Right ventricle myocardium inferior (tissue), 1 donor: ENCODE data around the gene IL24. TPM values are rescaled to one million over a fixed set of nuclear protein-coding genes. Genes with fewer than 3 reads are reported as not detected.

Experiments
- ATAC-seq: fragments of 200-7000 bp; cut with Tn5 transposase; one replicate; pipeline ENCODE4 v1.9.1; 2020; ENCODE audit warnings: mild to moderate bottlenecking, moderate library complexity
- DNase-seq: peaks from one replicate; pipeline ENCODE4 v3.0.0; 2021; ENCODE audit errors: missing footprints
- intact Hi-C: fragments of 100-400 bp; cut with DNase I; formaldehyde crosslinking; loops from one replicate; pipeline ENCODE4 v1.11.0; 2022
- total RNA-seq: library from RNA; stranded (reverse); fragmentation: NEBNext Ultra II Directional; extraction: Animal tissue kit (Norgen Biotek cat#: 25700); gene quantifications from one replicate; pipeline ENCODE4 v1.2.1, GENCODE V29; 2021
- donor health status: DM: no; HTN: yes; CAD: no; lungs with severe emphysema.

IL24 gene
- total RNA-seq, 1 donor from 2014 or later = not detected

- intact Hi-C loops = no loop called here
- DNase-seq (no peak), ATAC-seq (no peak)
Measured at GRCh38 chr1:206898915-206899431, 1.7 kb downstream of the IL24 start.

- intact Hi-C loops = no loop called here
- no peak for ATAC-seq
- no peak for DNase-seq
Measured at GRCh38 chr1:206899717-206900116, 2.5 kb downstream of the IL24 start.

GRCh38 chr1:206900149-206900548 is 2.9 kb downstream of the IL24 start:
- ATAC-seq = no peak
- DNase-seq = no peak
- intact Hi-C loops = no loop called here

GRCh38 chr1:206901944-206902343 is 4.7 kb downstream of the IL24 start:
- intact Hi-C loops = no loop called here
- DNase-seq (no peak), ATAC-seq (no peak)

GRCh38 chr1:206902702-206903101 is 5.5 kb downstream of the IL24 start:
- ATAC-seq = no peak
- no peak for DNase-seq
- intact Hi-C loops = no loop called here

GRCh38 chr1:206903687-206904086 is 6.4 kb downstream of the IL24 start:
- intact Hi-C loops = no loop called here
- peak; percentile 69 for ATAC-seq
- no peak for DNase-seq

GRCh38 chr1:206904423-206905142 is 7.3 kb downstream of the IL24 start:
- intact Hi-C loops = no loop called here
- ATAC-seq = peak; percentile 54
- no peak for DNase-seq

GRCh38 chr1:206905295-206906164 is 8.3 kb downstream of the IL24 start:
- DNase-seq = no peak
- ATAC-seq = no peak
- intact Hi-C loops = no loop called here

- no peak for DNase-seq
- no peak for ATAC-seq
- intact Hi-C loops = no loop called here
Measured at GRCh38 chr1:206907304-206907991, 10.2 kb downstream of the IL24 start.

- ATAC-seq (no peak), DNase-seq (no peak)
- intact Hi-C loops = no loop called here
Measured at GRCh38 chr1:206908038-206908437, 10.8 kb downstream of the IL24 start.

- no peak for DNase-seq
- intact Hi-C loops = no loop called here
- ATAC-seq = peak; percentile 55
Measured at GRCh38 chr1:206909161-206909882, 12.1 kb downstream of the IL24 start.

GRCh38 chr1:206909883-206910318 is 12.7 kb downstream of the IL24 start:
- ATAC-seq = peak; percentile 36
- DNase-seq = no peak
- intact Hi-C loops = loop anchor here (5.0 kb wide), 4 partner anchors 103 to 423 kb away; partner anchors contain the start of gene EIF2D

- ATAC-seq (no peak), DNase-seq (no peak)
- intact Hi-C loops = loop anchor here (5.0 kb wide), 4 partner anchors 104 to 424 kb away; partner anchors contain the start of gene EIF2D
Measured at GRCh38 chr1:206911064-206911663, 13.9 kb downstream of the IL24 start.

- peak; percentile 66 for ATAC-seq
- intact Hi-C loops = loop anchor here (1.0 to 5.0 kb wide), 6 partner anchors 47 to 425 kb away; partner anchors contain the start of genes DYRK3, EIF2D and IL20
- DNase-seq = no peak
Measured at GRCh38 chr1:206912445-206913095, 15.3 kb downstream of the IL24 start.

- intact Hi-C loops = loop anchor here (2.0 to 5.0 kb wide), 5 partner anchors 107 to 427 kb away; partner anchors contain the start of genes DYRK3 and EIF2D
- DNase-seq (no peak), ATAC-seq (no peak)
Measured at GRCh38 chr1:206913766-206914537, 16.7 kb downstream of the IL24 start.

GRCh38 chr1:206915030-206915735 is 17.9 kb downstream of the IL24 start:
- ATAC-seq (no peak), DNase-seq (no peak)
- intact Hi-C loops = no loop called here
